K562 (cell line): ENCODE measurements around the gene RHCG. TPM values are rescaled to one million over a fixed set of nuclear protein-coding genes. Genes with fewer than 3 reads are reported as not detected.
A peak's percentile ranks its signal among the peaks of the same experiment; 100 is the strongest.

ENCODE experiments used
- ATAC-seq: fragments of 200-7000 bp; cut with Tn5 transposase; 3 replicates; pipeline ENCODE4 v1.9.1; 2020; ENCODE audit warnings: moderate library complexity
- BruUV-seq: library from RNA; stranded (reverse); fragments of 400-500 nt; replicated peaks from 2 replicates; lab custom pipeline; 2021; lab: Mats Ljungman, UMichigan
- CTCF ChIA-PET: fragments of 300-600 bp; formaldehyde crosslinking; extraction: SDS; loops from one replicate; lab custom pipeline; 2021; ENCODE audit warnings: low intra/inter-chr PET ratio; lab: Yijun Ruan, JAX
- POLR2A ChIA-PET: fragments of 300-600, 350-650 bp; sonication (Branson Sonifier 250); formaldehyde crosslinking; extraction: SDS; loops from one replicate; lab custom pipeline; 2021; ENCODE audit warnings: antibody characterized with exemption, inconsistent platforms; lab: Yijun Ruan, JAX
- DNase-seq, 4 experiments: peaks; one replicate each; pipeline versions ENCODE4 v3.0.0 to v3.0.0-alpha.2; 2011 to 2018; ENCODE audit warnings: low spot score in 3 of 4, mixed read lengths in 3 of 4; ENCODE audit errors: extremely low read depth in 1 of 4
- FAIRE-seq: peaks from 2 replicates; lab custom pipeline; 2011; peaks lifted over from hg19 to GRCh38; lab: Jason Lieb, UNC
- H2AFZ ChIP-seq: 2 replicates; pipeline ENCODE4 v1.6.0; 2011; ENCODE audit warnings: low read depth, low read length, control low read depth, inconsistent platforms
- H3K27ac ChIP-seq: fragments of 200-600 bp; 3 replicates; pipeline ENCODE4 v1.8.0; 2011; ENCODE audit warnings: low read depth, mild to moderate bottlenecking, control low read depth, inconsistent platforms, low read length, moderate library complexity, mixed read lengths; ENCODE audit errors: extremely low read depth
- H3K27me3 ChIP-seq, 2 experiments: fragments of 300-600 bp in 1 of 2; 2 replicates in 1 of 2; 3 replicates in 1 of 2; pipeline versions ENCODE4 v1.6.0 to v1.8.0; 2011; ENCODE audit warnings: inconsistent platforms in 2 of 2, low read length in 2 of 2, mild to moderate bottlenecking in 1 of 2, mixed read lengths in 1 of 2, moderate library complexity in 1 of 2; ENCODE audit not compliant: control insufficient read depth in 2 of 2, insufficient read depth in 2 of 2
- H3K36me3 ChIP-seq: fragments of 300-600 bp; 3 replicates; pipeline ENCODE4 v1.8.0; 2011; ENCODE audit warnings: mild to moderate bottlenecking, low read length, inconsistent platforms; ENCODE audit not compliant: control insufficient read depth, insufficient read depth
- H3K4me1 ChIP-seq, 2 experiments: fragments of 200-600 bp in 1 of 2; replicated peaks in 1 of 2; 2 replicates in 1 of 2; 3 replicates in 1 of 2; pipeline versions ENCODE4 v1.5.1 to v1.8.0; 2011; ENCODE audit warnings: inconsistent platforms in 2 of 2, low read length in 2 of 2, mild to moderate bottlenecking in 1 of 2, mixed read lengths in 1 of 2, moderate library complexity in 1 of 2; ENCODE audit not compliant: control insufficient read depth in 2 of 2, insufficient read depth in 2 of 2
- H3K4me2 ChIP-seq: 2 replicates; pipeline ENCODE4 v1.6.1; 2011; ENCODE audit warnings: low read length, control low read depth, inconsistent platforms, mixed read lengths; ENCODE audit not compliant: insufficient read depth
- H3K4me3 ChIP-seq: fragments of 200-600 bp; sonication (generic), shearing (Covaris generic); 2 replicates; pipeline ENCODE4 v1.5.1; 2016; ENCODE audit warnings: control low read depth, inconsistent platforms
- H3K79me2 ChIP-seq: fragments of 200-600 bp; 3 replicates; pipeline ENCODE4 v1.8.0; 2011; ENCODE audit warnings: low read length, inconsistent platforms; ENCODE audit not compliant: control insufficient read depth, insufficient read depth
- H3K9ac ChIP-seq, 2 experiments: 2 replicates each; pipeline versions ENCODE4 v1.6.0 to v1.6.1; 2011; ENCODE audit warnings: low read depth in 2 of 2, low read length in 2 of 2, control low read depth in 1 of 2, inconsistent platforms in 1 of 2, mild to moderate bottlenecking in 1 of 2, mixed read lengths in 1 of 2; ENCODE audit not compliant: insufficient read depth in 1 of 2
- H3K9me1 ChIP-seq: one replicate; pipeline ENCODE4 v1.6.0; 2011; ENCODE audit warnings: inconsistent platforms, mild to moderate bottlenecking, low read length, moderate library complexity; ENCODE audit not compliant: control insufficient read depth, insufficient read depth
- H3K9me3 ChIP-seq: replicated peaks from 2 replicates; pipeline ENCODE4 v1.5.1; 2011; ENCODE audit warnings: low read depth, low read length, inconsistent platforms; ENCODE audit not compliant: control insufficient read depth, insufficient read depth
- H4K20me1 ChIP-seq: replicated peaks from 2 replicates; pipeline ENCODE4 v1.6.1; 2011; ENCODE audit warnings: low read length, inconsistent platforms, mixed read lengths; ENCODE audit not compliant: control insufficient read depth, insufficient read depth
- CREB1 ChIP-seq, 2 experiments: sonication (generic) in 1 of 2; formaldehyde crosslinking in 1 of 2; IDR thresholded peaks; 2 replicates each; pipeline versions ENCODE4 v1.6.1 to v1.8.0; 2012 to 2022; ENCODE audit warnings: inconsistent platforms in 1 of 2, mild to moderate bottlenecking in 1 of 2, missing genetic modification reagents in 1 of 2, moderate library complexity in 1 of 2
- ELF4 ChIP-seq: fragments of 450-650 bp; formaldehyde crosslinking; IDR thresholded peaks from 2 replicates; pipeline ENCODE4 v1.4.0; 2022; ENCODE audit warnings: missing genetic modification characterization
- ETV6 ChIP-seq, 3 experiments: fragments of 150-350 bp in 1 of 3; sonication (generic) in 1 of 3; formaldehyde crosslinking in 1 of 3; IDR thresholded peaks; 2 replicates each; pipeline versions ENCODE4 v1.6.1 to v1.8.0; 2014 to 2022; ENCODE audit warnings: borderline replicate concordance in 2 of 3, low read depth in 2 of 3, antibody characterized with exemption in 1 of 3, low read length in 1 of 3, mild to moderate bottlenecking in 1 of 3, missing genetic modification reagents in 1 of 3
- LARP7 ChIP-seq: fragments of 450-650 bp; IDR thresholded peaks from 2 replicates; pipeline ENCODE4 v1.6.1; 2016
- MAFG ChIP-seq: fragments of 450-650 bp; conservative IDR thresholded peaks from 2 replicates; pipeline ENCODE4 v1.6.1; 2016; ENCODE audit warnings: missing genetic modification characterization, missing compliant biosample characterization
- MBD1 ChIP-seq: fragments of 250-450 bp; sonication (Bioruptor Pico); IDR thresholded peaks from 2 replicates; pipeline ENCODE4 v1.8.0; 2022; ENCODE audit warnings: inconsistent platforms
- MCM3 ChIP-seq: fragments of 450-650 bp; IDR thresholded peaks from 2 replicates; pipeline ENCODE4 v1.6.1; 2016
- PHF21A ChIP-seq: fragments of 450-650 bp; IDR thresholded peaks from 2 replicates; pipeline ENCODE4 v1.6.1; 2017; ENCODE audit warnings: low read depth, borderline replicate concordance
- RUNX1 ChIP-seq: sonication (generic); IDR thresholded peaks from 2 replicates; pipeline ENCODE4 v1.6.1; 2016; ENCODE audit warnings: antibody characterized with exemption, low read depth
- ZBTB33 ChIP-seq: sonication (generic); formaldehyde crosslinking; IDR thresholded peaks from 2 replicates; pipeline ENCODE4 v1.8.1; 2023; ENCODE audit warnings: mild to moderate bottlenecking, missing genetic modification reagents
- ZBTB43 ChIP-seq: sonication (generic); formaldehyde crosslinking; IDR thresholded peaks from 2 replicates; pipeline ENCODE4 v1.8.0; 2023; ENCODE audit warnings: mild to moderate bottlenecking, missing genetic modification reagents
- ZFP1 ChIP-seq: fragments of 450-650 bp; formaldehyde crosslinking; IDR thresholded peaks from 2 replicates; pipeline ENCODE4 v1.4.0; 2020; ENCODE audit warnings: mild to moderate bottlenecking, mixed read lengths
- ZFX ChIP-seq: sonication (generic); formaldehyde crosslinking; IDR thresholded peaks from 2 replicates; pipeline ENCODE4 v1.8.0; 2022; ENCODE audit warnings: mild to moderate bottlenecking, missing genetic modification reagents, moderate library complexity
- ZNF263 ChIP-seq: sonication (generic); formaldehyde crosslinking; IDR thresholded peaks from 2 replicates; pipeline ENCODE4 v1.8.0; 2022; ENCODE audit warnings: mild to moderate bottlenecking, missing genetic modification reagents, borderline replicate concordance
- WGBS: fragments of 100-300 bp; shearing (Covaris generic); methylation state at CpG from one replicate; pipeline ENCODE4 v1.1.6; 2016; ENCODE audit warnings: low coverage, mixed read lengths; ENCODE audit not compliant: insufficient coverage; ENCODE audit errors: missing lambda C conversion rate; 5-methylcytosine and 5-hydroxymethylcytosine counted together
- in situ Hi-C: fragments of 300-500 bp; cut with MboI; formaldehyde crosslinking; loops from 4 replicates; pipeline ENCODE4 v1.15.0; 2018; ENCODE audit warnings: inconsistent platforms, mixed read lengths
- intact Hi-C: fragments of 100-400 bp; cut with micrococcal nuclease; formaldehyde crosslinking; loops from 2 replicates; pipeline ENCODE4 v1.14.2; 2022
- polyA plus RNA-seq, 8 experiments: library from polyadenylated mRNA; depleted of rRNA in 4 of 8; stranded (reverse) in 5 of 8; unstranded in 3 of 8; fragments of >200 nt; fragmentation: Nextera tagmentation in 2 of 8; fragmentation: Illumina TruSeq in 1 of 8; extraction: Ambion mirVana in 2 of 8; extraction: Trizol in 1 of 8; gene quantifications; 2 replicates each; pipeline versions ENCODE4 v1.2.1 to v1.2.3, GENCODE V29; 2011 to 2014; ENCODE audit warnings: inconsistent platforms in 1 of 8, missing spikeins in 1 of 8
- total RNA-seq, 7 experiments: library from RNA; depleted of rRNA in 6 of 7; stranded (reverse); fragments of >200 nt in 6 of 7; fragmentation: Illumina TruSeq in 2 of 7; extraction: Trizol in 2 of 7; gene quantifications; 2 replicates each; pipeline versions ENCODE4 v1.2.1 to v1.2.3, GENCODE V29; 2011 to 2021; ENCODE audit warnings: low replicate concordance in 1 of 7

The RHCG gene
- total and polyA plus RNA-seq, 9 of the 15 experiments (the other 6 are each of a cell fraction or from before 2014, with no cell fraction given) = not detected

- H4K20me1 ChIP-seq = peaks cover 14% of the 10 kb centered on the region
- H3K9me3 ChIP-seq = no peaks in the 10 kb centered on the region
- H3K9me1 ChIP-seq = peaks cover 4% of the 10 kb centered on the region
- peaks cover 0 to 7% of the 10 kb centered on the region in 2 experiments; a peak in 2 of 5 replicates for H3K4me1 ChIP-seq
- H3K79me2 ChIP-seq = no peaks in the 10 kb centered on the region
- CTCF ChIA-PET = interaction anchor here (0.6 to 2.4 kb wide), 4 partner anchors 12 to 1636 kb away, joined by 3 to 7 read pairs (median 4); no protein-coding TSS in a partner anchor
- 17% methylated on average over 18 of the region's 19 CpGs for WGBS
- intact Hi-C loops = loop anchor here (1.0 kb wide), 1 partner anchor 30 kb away; no protein-coding TSS in a partner anchor
- DNase-seq (peak; percentile 73 to 81 (median 76)), ATAC-seq (peak; percentile 97), FAIRE-seq (peak; percentile 69)
- no peak overlapping the region for H3K4me3 ChIP-seq
- no peak overlapping the region for H2AFZ ChIP-seq
- in situ Hi-C loops = no loop called here
- peaks cover 7 to 75% of the 10 kb centered on the region in 2 experiments; a peak in 4 of 5 replicates for H3K27me3 ChIP-seq
- no peak overlapping the region for H3K4me2 ChIP-seq
- no peaks in the 10 kb centered on the region for H3K36me3 ChIP-seq
- no TSS peak for BruUV-seq
- H3K9ac ChIP-seq = no peak overlapping the region
- H3K27ac ChIP-seq = no peak overlapping the region
- POLR2A ChIA-PET = interaction anchor here (0.6 to 1.5 kb wide), 2 partner anchors 13 to 78 kb away, joined by 3 to 7 read pairs; no protein-coding TSS in a partner anchor
- TF ChIP-seq CREB1 (IDR thresholded peaks at IDR 0.05) = no peak
- TF ChIP-seq CREB1 (CRISPR knock-in tag; IDR thresholded peaks at IDR 0.05) = no peak
- TF ChIP-seq RUNX1 = no peak
- TF ChIP-seq ZFP1 (CRISPR knock-in tag) = no peak
- TF ChIP-seq MBD1 (CRISPR knock-in tag) = no peak
- no peak for TF ChIP-seq ELF4 (CRISPR knock-in tag)
- 0 out of 2 replicates have a peak, but pooled peaks have one; percentile 22 for TF ChIP-seq ZFX (CRISPR knock-in tag)
- no peak for TF ChIP-seq ETV6 (IDR thresholded peaks at IDR 0.05; ENCODE audit: borderline replicate concordance in 1 of 2, low read depth in 2 of 2, low read length in 1 of 2)
- no peak for TF ChIP-seq ETV6 (CRISPR knock-in tag; IDR thresholded peaks at IDR 0.05; ENCODE audit: borderline replicate concordance)
- TF ChIP-seq MAFG (tag) = no peak
- TF ChIP-seq ZBTB33 (CRISPR knock-in tag) = no peak
- no peak for TF ChIP-seq LARP7
- no peak for TF ChIP-seq ZNF263
- no peak for TF ChIP-seq MCM3
- 0 out of 2 replicates have a peak, but pooled peaks have one; percentile 24 for TF ChIP-seq PHF21A
- TF ChIP-seq ZBTB43 (CRISPR knock-in tag) = no peak
Observed at GRCh38 chr15:89442671-89443307, 53.6 kb downstream of the RHCG start.
